Measurements from ENCODE around the gene C4B. TPM values are rescaled to one million over a fixed set of nuclear protein-coding genes. Genes with fewer than 3 reads are reported as not detected.

Gene C4B
- total and polyA plus RNA-seq, 9 of the 15 experiments (the other 6 are each of a cell fraction or from before 2014, with no cell fraction given): 0.32 to 8.8 (median 5.4) TPM

DNA sequence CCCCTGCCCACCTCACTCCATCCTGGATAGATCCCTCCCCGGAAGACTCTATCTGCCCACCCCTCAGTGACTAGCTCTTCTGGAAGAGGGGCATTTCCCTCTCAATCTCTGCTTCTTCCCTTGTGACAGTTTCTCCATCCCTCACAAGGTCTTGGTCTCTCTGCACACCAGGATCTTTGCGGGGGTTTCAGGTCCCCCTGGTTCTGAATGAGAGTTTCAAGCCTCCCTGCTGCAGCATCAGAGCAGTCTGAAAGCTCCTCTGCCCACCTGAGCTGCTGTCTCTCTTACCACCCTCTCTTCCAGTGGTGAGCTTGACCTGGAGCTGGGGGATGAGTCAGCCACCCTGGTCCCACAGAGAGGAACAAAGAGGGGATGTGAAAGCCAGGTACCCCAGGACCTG lies 70.2 kb downstream of the C4B start:
- in situ Hi-C loops (cut with MboI) (no loop called here), intact Hi-C loops (cut with micrococcal nuclease) (no loop called here)
- no peak overlapping the region for H3K27ac ChIP-seq (ENCODE audit: extremely low read depth, low read depth, low read length)
- no peak for FAIRE-seq
- no peaks in the 10 kb centered on the region for H3K9me1 ChIP-seq (ENCODE audit: control insufficient read depth, insufficient read depth, low read length)
- ATAC-seq: no peak
- no peaks in the 10 kb centered on the region for H3K79me2 ChIP-seq (ENCODE audit: control insufficient read depth, insufficient read depth, low read length)
- H3K9me3 ChIP-seq (replicated peaks; ENCODE audit: control insufficient read depth, insufficient read depth, low read depth, low read length): no peaks in the 10 kb centered on the region
- ChIA-PET POLR2A (interaction anchor here (0.7 to 1.3 kb wide), 2 partner anchors 9 to 348 kb away, joined by 3 to 5 read pairs; partner anchors contain the start of gene CLIC1), CTCF (ENCODE audit: low intra/inter-chr PET ratio) (no interaction called here)
- H3K36me3 ChIP-seq (ENCODE audit: control insufficient read depth, insufficient read depth, low read length): no peaks in the 10 kb centered on the region
- no peak overlapping the region; a peak in 1 of 4 replicates for H3K9ac ChIP-seq (ENCODE audit: insufficient read depth in 1 of 2, low read depth in 2 of 2, low read length in 2 of 2)
- H3K27me3 ChIP-seq (ENCODE audit: control insufficient read depth in 2 of 2, insufficient read depth in 2 of 2, low read length in 2 of 2): peaks cover 14 to 50% of the 10 kb centered on the region in 2 experiments
- no peak overlapping the region for H3K4me2 ChIP-seq (ENCODE audit: insufficient read depth, low read length)
- H2AFZ ChIP-seq (ENCODE audit: low read depth, low read length): no peak overlapping the region; the same call in 1 of the 2 replicates
- TF ChIP-seq RBM25 (IDR thresholded peaks at IDR 0.05; ENCODE audit: low read depth, low read length, severe bottlenecking) (peak; percentile 52), MIER1 (IDR thresholded peaks at IDR 0.05; ENCODE audit: low read depth) (peak; percentile 98), KLF13 (tag; IDR thresholded peaks at IDR 0.05; ENCODE audit: borderline replicate concordance, low read depth) (no peak), ZBTB26 (CRISPR knock-in tag; IDR thresholded peaks at IDR 0.05) (no peak), PTBP1 (IDR thresholded peaks at IDR 0.05; ENCODE audit: low read depth, low read length) (peak; percentile 99)
- H3K4me3 ChIP-seq: no peak overlapping the region
- no peak for DNase-seq (ENCODE audit: extremely low read depth in 1 of 4, low spot score in 3 of 4)
- WGBS (ENCODE audit: insufficient coverage, low coverage, missing lambda C conversion rate): 3% methylated on average over 2 of the region's 2 CpGs
- H3K4me1 ChIP-seq (replicated peaks in 1 of 2; ENCODE audit: control insufficient read depth in 2 of 2, insufficient read depth in 2 of 2, low read length in 2 of 2): peaks cover 11 to 40% of the 10 kb centered on the region in 2 experiments
- no TSS peak for BruUV-seq (replicated peaks)
- H4K20me1 ChIP-seq (replicated peaks; ENCODE audit: control insufficient read depth, insufficient read depth, low read length): peaks cover 4% of the 10 kb centered on the region; the same call in 1 of the 2 replicates

Small RNAs within 50 kb of the gene (small RNA-seq; reads per million reads assigned to genes)
- gene RNA5SP206: not detected

Other genes with a start within 250 kb of the C4B start
Only the 7 nearest of the 29 such genes appear.
- gene C2, start 87.1 kb upstream of the C4B start, total RNA-seq (2014; rRNA removed): 0.05 and 0.20 TPM in 2 replicates
- 0.40 TPM in 1 of 2 replicates, not detected in the other for gene C2, start 87.1 kb upstream of the C4B start, total RNA-seq (2014; rRNA removed; fragmentation: Illumina TruSeq; extraction: Trizol)
- 0.58 and 0.72 TPM in 2 replicates for gene C2, start 87.1 kb upstream of the C4B start, total RNA-seq (2015; rRNA removed; fragmentation: Illumina TruSeq; extraction: Trizol)
- 1.1 and 1.2 TPM in 2 replicates for gene C2, start 87.1 kb upstream of the C4B start, total RNA-seq (2021)
- 0.38 and 0.47 TPM in 2 replicates for gene C2, start 87.1 kb upstream of the C4B start, polyA plus RNA-seq (2011; rRNA removed)
- 0.36 and 0.40 TPM in 2 replicates for gene C2, start 87.1 kb upstream of the C4B start, polyA plus RNA-seq (2014; fragmentation: Illumina TruSeq; extraction: Trizol)
- gene C2, start 87.1 kb upstream of the C4B start, polyA plus RNA-seq (2014; fragmentation: Nextera tagmentation; extraction: Ambion mirVana): under 1 TPM in 1 of 2 experiments, not detected in 1; 0.27 TPM
- gene C2, start 87.1 kb upstream of the C4B start, polyA plus RNA-seq (2014; rRNA removed): 0.11 and 0.28 TPM in 2 replicates
- not detected in 2 replicates for gene CFB, start 68.7 kb upstream of the C4B start, total RNA-seq (2014; rRNA removed)
- gene CFB, start 68.7 kb upstream of the C4B start, total RNA-seq (2014; rRNA removed; fragmentation: Illumina TruSeq; extraction: Trizol): not detected in 2 replicates
- gene CFB, start 68.7 kb upstream of the C4B start, total RNA-seq (2015; rRNA removed; fragmentation: Illumina TruSeq; extraction: Trizol): 0.22 TPM in 1 of 2 replicates, not detected in the other
- gene CFB, start 68.7 kb upstream of the C4B start, total RNA-seq (2021): 0.91 and 1.1 TPM in 2 replicates
- gene CFB, start 68.7 kb upstream of the C4B start, polyA plus RNA-seq (2011; rRNA removed): 0.20 and 0.21 TPM in 2 replicates
- 0.17 TPM in 1 of 2 replicates, not detected in the other for gene CFB, start 68.7 kb upstream of the C4B start, polyA plus RNA-seq (2014; fragmentation: Illumina TruSeq; extraction: Trizol)
- gene CFB, start 68.7 kb upstream of the C4B start, polyA plus RNA-seq (2014; fragmentation: Nextera tagmentation; extraction: Ambion mirVana): under 1 TPM; 0.08 to 0.38 TPM
- 0.16 TPM in 1 of 2 replicates, not detected in the other for gene CFB, start 68.7 kb upstream of the C4B start, polyA plus RNA-seq (2014; rRNA removed)
- gene NELFE, start 55.8 kb upstream of the C4B start, total RNA-seq (2014; rRNA removed): 130 and 139 TPM in 2 replicates
- 76.2 and 86.2 TPM in 2 replicates for gene NELFE, start 55.8 kb upstream of the C4B start, total RNA-seq (2014; rRNA removed; fragmentation: Illumina TruSeq; extraction: Trizol)
- gene NELFE, start 55.8 kb upstream of the C4B start, total RNA-seq (2015; rRNA removed; fragmentation: Illumina TruSeq; extraction: Trizol): 108 and 110 TPM in 2 replicates
- gene NELFE, start 55.8 kb upstream of the C4B start, total RNA-seq (2021): 87.6 and 91.5 TPM in 2 replicates
- 63.9 and 79.5 TPM in 2 replicates for gene NELFE, start 55.8 kb upstream of the C4B start, polyA plus RNA-seq (2011; rRNA removed)
- gene NELFE, start 55.8 kb upstream of the C4B start, polyA plus RNA-seq (2014; fragmentation: Illumina TruSeq; extraction: Trizol): 148 and 154 TPM in 2 replicates
- gene NELFE, start 55.8 kb upstream of the C4B start, polyA plus RNA-seq (2014; fragmentation: Nextera tagmentation; extraction: Ambion mirVana): 10 to 100 TPM; 15.2 to 18.1 TPM
- 143 and 157 TPM in 2 replicates for gene NELFE, start 55.8 kb upstream of the C4B start, polyA plus RNA-seq (2014; rRNA removed)
- gene SKIC2, start 55.6 kb upstream of the C4B start, total RNA-seq (2014; rRNA removed): 45.0 and 45.1 TPM in 2 replicates
- 27.0 and 35.5 TPM in 2 replicates for gene SKIC2, start 55.6 kb upstream of the C4B start, total RNA-seq (2014; rRNA removed; fragmentation: Illumina TruSeq; extraction: Trizol)
- gene SKIC2, start 55.6 kb upstream of the C4B start, total RNA-seq (2015; rRNA removed; fragmentation: Illumina TruSeq; extraction: Trizol): 33.6 and 34.5 TPM in 2 replicates
- gene SKIC2, start 55.6 kb upstream of the C4B start, total RNA-seq (2021): 88.4 and 94.6 TPM in 2 replicates
- gene SKIC2, start 55.6 kb upstream of the C4B start, polyA plus RNA-seq (2011; rRNA removed): 38.8 and 84.8 TPM in 2 replicates
- 45.1 and 50.3 TPM in 2 replicates for gene SKIC2, start 55.6 kb upstream of the C4B start, polyA plus RNA-seq (2014; fragmentation: Illumina TruSeq; extraction: Trizol)
- 1 to 10 TPM; 3.3 to 7.8 TPM for gene SKIC2, start 55.6 kb upstream of the C4B start, polyA plus RNA-seq (2014; fragmentation: Nextera tagmentation; extraction: Ambion mirVana)
- gene SKIC2, start 55.6 kb upstream of the C4B start, polyA plus RNA-seq (2014; rRNA removed): 58.3 and 61.3 TPM in 2 replicates
- 29.0 and 31.1 TPM in 2 replicates for gene DXO, start 42.7 kb upstream of the C4B start, total RNA-seq (2014; rRNA removed)
- gene DXO, start 42.7 kb upstream of the C4B start, total RNA-seq (2014; rRNA removed; fragmentation: Illumina TruSeq; extraction: Trizol): 9.3 and 13.1 TPM in 2 replicates
- gene DXO, start 42.7 kb upstream of the C4B start, total RNA-seq (2015; rRNA removed; fragmentation: Illumina TruSeq; extraction: Trizol): 18.6 and 19.4 TPM in 2 replicates
- gene DXO, start 42.7 kb upstream of the C4B start, total RNA-seq (2021): 27.6 and 28.5 TPM in 2 replicates
- gene DXO, start 42.7 kb upstream of the C4B start, polyA plus RNA-seq (2011; rRNA removed): 11.9 and 25.1 TPM in 2 replicates
- 30.4 and 31.8 TPM in 2 replicates for gene DXO, start 42.7 kb upstream of the C4B start, polyA plus RNA-seq (2014; fragmentation: Illumina TruSeq; extraction: Trizol)
- gene DXO, start 42.7 kb upstream of the C4B start, polyA plus RNA-seq (2014; fragmentation: Nextera tagmentation; extraction: Ambion mirVana): 1 to 10 TPM; 6.4 to 7.3 TPM
- 31.9 and 35.1 TPM in 2 replicates for gene DXO, start 42.7 kb upstream of the C4B start, polyA plus RNA-seq (2014; rRNA removed)
- 4.6 and 6.4 TPM in 2 replicates for gene C4A, start 32.7 kb upstream of the C4B start, total RNA-seq (2014; rRNA removed)
- 2.2 and 3.5 TPM in 2 replicates for gene C4A, start 32.7 kb upstream of the C4B start, total RNA-seq (2014; rRNA removed; fragmentation: Illumina TruSeq; extraction: Trizol)
- gene C4A, start 32.7 kb upstream of the C4B start, total RNA-seq (2015; rRNA removed; fragmentation: Illumina TruSeq; extraction: Trizol): 6.6 and 6.9 TPM in 2 replicates
- 7.6 and 9.3 TPM in 2 replicates for gene C4A, start 32.7 kb upstream of the C4B start, total RNA-seq (2021)
- 7.2 and 14.8 TPM in 2 replicates for gene C4A, start 32.7 kb upstream of the C4B start, polyA plus RNA-seq (2011; rRNA removed)
- gene C4A, start 32.7 kb upstream of the C4B start, polyA plus RNA-seq (2014; fragmentation: Illumina TruSeq; extraction: Trizol): 5.0 and 6.5 TPM in 2 replicates
- gene C4A, start 32.7 kb upstream of the C4B start, polyA plus RNA-seq (2014; fragmentation: Nextera tagmentation; extraction: Ambion mirVana): under 1 TPM; 0.27 to 0.50 TPM
- gene C4A, start 32.7 kb upstream of the C4B start, polyA plus RNA-seq (2014; rRNA removed): 6.1 and 7.2 TPM in 2 replicates
- gene CYP21A2, start 23.6 kb downstream of the C4B start, total RNA-seq (2014; rRNA removed): 0.45 and 0.77 TPM in 2 replicates
- gene CYP21A2, start 23.6 kb downstream of the C4B start, total RNA-seq (2014; rRNA removed; fragmentation: Illumina TruSeq; extraction: Trizol): 0.07 TPM in 1 of 2 replicates, not detected in the other
- 0.26 and 0.29 TPM in 2 replicates for gene CYP21A2, start 23.6 kb downstream of the C4B start, total RNA-seq (2015; rRNA removed; fragmentation: Illumina TruSeq; extraction: Trizol)
- gene CYP21A2, start 23.6 kb downstream of the C4B start, total RNA-seq (2021): 1.3 and 1.4 TPM in 2 replicates
- gene CYP21A2, start 23.6 kb downstream of the C4B start, polyA plus RNA-seq (2011; rRNA removed): 0.10 and 0.26 TPM in 2 replicates
- 0.18 and 0.19 TPM in 2 replicates for gene CYP21A2, start 23.6 kb downstream of the C4B start, polyA plus RNA-seq (2014; fragmentation: Illumina TruSeq; extraction: Trizol)
- gene CYP21A2, start 23.6 kb downstream of the C4B start, polyA plus RNA-seq (2014; fragmentation: Nextera tagmentation; extraction: Ambion mirVana): under 1 TPM; 0.03 to 0.04 TPM
- 0.27 and 0.50 TPM in 2 replicates for gene CYP21A2, start 23.6 kb downstream of the C4B start, polyA plus RNA-seq (2014; rRNA removed)

All from K562 (cell line).